SK-N-MC (cell line): ENCODE measurements around the gene RTBDN.

Experiments used
- DNase-seq: peaks from one replicate; pipeline ENCODE4 v3.0.0-alpha.2; 2011; ENCODE audit warnings: low read depth, low spot score
- H3K27ac ChIP-seq: fragments of 200-600 bp; sonication (generic); 2 replicates; pipeline ENCODE4 v1.5.1; 2016; ENCODE audit warnings: mixed run types
- H3K36me3 ChIP-seq: fragments of 200-600 bp; sonication (generic); 2 replicates; pipeline ENCODE4 v1.6.1; 2017; ENCODE audit warnings: antibody characterized with exemption, low read length, mixed read lengths; ENCODE audit not compliant: insufficient read depth
- H3K4me3 ChIP-seq: fragments of 200-600 bp; sonication (generic); 2 replicates; pipeline ENCODE4 v1.5.1; 2016
- H3K9ac ChIP-seq: fragments of 200-600 bp; sonication (generic); 2 replicates; pipeline ENCODE4 v1.8.0; 2017; ENCODE audit warnings: mixed run types, mixed read lengths; ENCODE audit not compliant: insufficient read length
- H3K9me3 ChIP-seq: fragments of 200-600 bp; sonication (generic); 2 replicates; pipeline ENCODE4 v1.6.1; 2017; ENCODE audit warnings: low read depth, mild to moderate bottlenecking, antibody characterized with exemption, low read length, moderate library complexity, mixed read lengths
- EZH2 ChIP-seq: fragments of 200-600 bp; sonication (generic); IDR thresholded peaks from one replicate; pipeline ENCODE4 v1.6.1; 2017; ENCODE audit warnings: antibody characterized with exemption
- FOXP2 ChIP-seq: optimal IDR thresholded peaks from 2 replicates; pipeline ENCODE3; 2011; ENCODE audit warnings: mild to moderate bottlenecking, moderate library complexity; ENCODE audit not compliant: insufficient read depth; ENCODE audit errors: extremely low read length, control extremely low read depth
- POLR2AphosphoS5 ChIP-seq: IDR thresholded peaks from 2 replicates; pipeline ENCODE4 v1.6.1; 2012; ENCODE audit warnings: mild to moderate bottlenecking, low read depth, low read length, borderline replicate concordance

RTBDN gene

DNA sequence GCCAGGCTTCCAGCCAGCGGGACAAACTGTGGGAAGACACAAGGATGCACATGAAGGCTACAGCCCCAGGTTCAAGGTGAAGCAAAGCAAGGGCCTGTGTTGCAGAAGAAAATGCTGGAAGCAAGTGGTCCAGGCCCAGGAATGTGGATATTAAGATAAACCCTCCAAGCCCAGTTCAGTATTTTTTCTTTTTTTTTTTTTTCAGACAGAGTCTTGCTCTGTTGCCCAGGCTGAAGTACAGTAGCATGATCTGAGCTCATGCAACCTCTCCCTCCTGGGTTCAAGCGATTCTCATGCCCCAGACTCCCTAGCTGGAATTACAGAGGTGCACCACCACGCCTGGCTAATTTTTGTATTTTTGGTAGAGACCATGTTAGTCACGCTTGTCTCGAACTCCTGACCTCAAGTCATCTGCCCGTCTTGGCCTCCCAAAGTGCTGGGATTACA, 37.2 kb downstream of the RTBDN start:
- H3K4me3 ChIP-seq = no peak overlapping the region
- no peak overlapping the region for H3K27ac ChIP-seq
- TF ChIP-seq EZH2 (no peak), POLR2AphosphoS5 (no peak), FOXP2 (no peak)
- DNase-seq = no peak
- no peaks in the 10 kb centered on the region for H3K9me3 ChIP-seq
- no peak overlapping the region for H3K9ac ChIP-seq
- H3K36me3 ChIP-seq = peaks cover 16% of the 10 kb centered on the region

DNA sequence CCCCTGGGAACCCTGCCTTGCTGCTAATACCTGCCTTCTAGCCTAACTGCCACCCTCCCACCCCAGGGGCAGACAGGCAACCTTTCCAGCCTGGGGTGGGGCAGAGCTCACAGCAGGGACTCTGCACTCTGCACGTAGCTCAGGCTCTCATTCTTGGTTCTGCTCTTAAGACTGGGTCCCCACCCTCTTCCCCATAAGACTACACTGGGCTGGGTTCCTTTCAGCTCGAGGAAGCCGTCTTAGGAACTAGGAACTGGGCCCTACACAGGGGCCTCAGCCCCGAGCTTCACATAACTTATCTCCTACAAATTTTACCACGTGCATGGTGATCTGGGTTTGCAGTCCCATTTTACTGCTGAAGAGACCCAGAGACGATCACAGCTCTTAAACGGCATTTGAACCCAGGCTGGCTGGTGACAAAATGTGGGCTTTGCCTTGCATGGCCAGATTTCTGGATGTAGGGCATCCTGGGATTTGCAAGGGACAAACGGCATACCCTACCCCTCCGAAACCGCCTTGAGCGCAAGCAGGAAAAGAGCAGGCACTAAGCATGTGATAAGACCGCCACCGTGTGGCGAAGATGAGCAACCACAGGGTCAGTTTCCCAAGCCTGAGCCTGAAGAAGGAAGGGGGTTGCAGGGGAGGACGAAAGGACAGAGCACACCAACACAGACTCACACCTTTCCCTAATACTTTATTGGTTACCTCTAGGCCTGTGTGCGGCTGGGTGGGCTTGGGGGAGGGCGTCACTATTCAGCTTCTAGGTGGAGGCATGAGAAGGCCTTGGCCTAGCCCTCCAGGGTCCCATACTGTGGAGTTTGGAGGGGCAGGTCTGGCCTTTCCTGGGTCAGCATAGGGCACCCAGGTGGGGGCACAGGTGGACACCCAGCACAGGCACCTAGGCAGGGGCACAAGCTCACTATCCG, 38.0 kb downstream of the RTBDN start:
- no peak for TF ChIP-seq EZH2
- TF ChIP-seq POLR2AphosphoS5 = peak; percentile 45; the same call in 1 of the 2 replicates
- TF ChIP-seq FOXP2 = peak; percentile 5
- H3K9me3 ChIP-seq = no peaks in the 10 kb centered on the region
- no peak for DNase-seq
- peak overlapping the region; percentile 40; the same call in 1 of the 2 replicates for H3K4me3 ChIP-seq
- H3K9ac ChIP-seq = no peak overlapping the region
- H3K36me3 ChIP-seq = peaks cover 16% of the 10 kb centered on the region
- H3K27ac ChIP-seq = no peak overlapping the region

DNA sequence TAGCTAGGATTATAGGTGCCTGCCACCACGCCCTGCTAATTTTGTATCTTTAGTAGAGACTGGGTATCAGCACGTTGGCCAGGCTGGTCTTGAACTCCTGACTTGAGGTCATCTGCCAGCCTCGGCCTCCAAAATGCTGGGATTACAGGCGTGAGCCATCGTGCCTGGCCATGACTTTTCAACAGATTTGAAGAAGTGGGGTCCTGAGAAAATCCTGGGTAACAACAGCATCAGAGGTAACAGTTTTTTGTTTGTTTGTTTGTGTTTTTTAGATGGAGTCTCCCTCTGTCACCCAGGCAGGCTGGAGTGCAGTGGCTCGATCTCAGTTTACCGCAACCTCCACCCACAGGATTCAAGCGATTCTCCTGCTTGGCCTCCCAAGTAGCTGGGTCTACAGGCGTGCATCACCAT, 39.4 kb downstream of the RTBDN start:
- Histone ChIP-seq H3K27ac (no peak overlapping the region), H3K4me3 (no peak overlapping the region), H3K36me3 (peaks cover 9% of the 10 kb centered on the region), H3K9me3 (no peaks in the 10 kb centered on the region), H3K9ac (no peak overlapping the region)
- no peak for DNase-seq
- TF ChIP-seq FOXP2 (no peak), POLR2AphosphoS5 (no peak), EZH2 (no peak)

DNA sequence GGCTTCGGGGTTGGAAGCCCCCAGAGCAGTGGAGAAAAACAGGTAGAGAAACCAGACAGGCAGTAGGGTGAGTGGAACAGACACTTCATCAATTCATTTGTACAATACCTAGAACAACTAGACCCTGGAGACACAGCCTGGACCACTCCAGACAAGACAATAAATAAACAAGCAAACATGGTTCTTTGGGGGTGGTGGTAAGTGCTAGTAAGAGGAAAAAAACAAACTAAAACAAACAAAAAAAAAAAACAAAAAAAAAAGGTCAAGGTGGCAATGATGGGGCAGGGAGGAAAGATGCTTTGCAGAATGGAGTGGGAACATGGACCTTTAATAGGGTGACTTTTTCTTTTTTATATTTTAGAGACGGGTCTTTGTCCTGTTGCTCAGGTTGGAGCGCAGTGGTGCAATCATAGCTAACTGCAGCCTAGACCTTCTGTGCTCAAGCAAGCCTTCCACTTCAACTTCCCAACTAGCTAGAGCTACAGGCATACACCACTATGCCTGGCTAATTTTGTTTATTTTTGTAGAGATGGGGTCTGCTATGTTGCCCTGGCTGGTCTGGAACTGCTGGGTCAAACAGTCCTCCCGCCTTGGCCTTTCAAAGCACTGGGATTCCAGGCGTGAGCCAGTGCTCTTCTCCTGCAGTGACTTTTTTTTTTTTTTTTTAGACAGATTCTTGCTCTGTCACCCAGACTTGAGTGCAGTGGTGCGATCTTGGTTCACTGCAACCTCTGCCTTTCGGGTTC, 40.0 kb downstream of the RTBDN start:
- H3K4me3 ChIP-seq = peak overlapping the region; percentile 97
- H3K36me3 ChIP-seq = peaks cover 2% of the 10 kb centered on the region; the same call in 1 of the 2 replicates
- H3K9me3 ChIP-seq = no peaks in the 10 kb centered on the region
- peak overlapping the region; percentile 68 for H3K9ac ChIP-seq
- no peak for TF ChIP-seq EZH2
- TF ChIP-seq POLR2AphosphoS5 = no peak
- TF ChIP-seq FOXP2 = no peak
- H3K27ac ChIP-seq = no peak overlapping the region
- no peak for DNase-seq

GRCh38 chr19:12793290-12794195, 40.8 kb downstream of the RTBDN start:
- no peaks in the 10 kb centered on the region for H3K9me3 ChIP-seq
- H3K9ac ChIP-seq = peak overlapping the region; percentile 68
- no peak for DNase-seq
- peak overlapping the region; percentile 78 for H3K27ac ChIP-seq
- peak overlapping the region; percentile 97 for H3K4me3 ChIP-seq
- no peaks in the 10 kb centered on the region for H3K36me3 ChIP-seq
- peak; percentile 80 for TF ChIP-seq POLR2AphosphoS5
- TF ChIP-seq EZH2 = no peak

DNA sequence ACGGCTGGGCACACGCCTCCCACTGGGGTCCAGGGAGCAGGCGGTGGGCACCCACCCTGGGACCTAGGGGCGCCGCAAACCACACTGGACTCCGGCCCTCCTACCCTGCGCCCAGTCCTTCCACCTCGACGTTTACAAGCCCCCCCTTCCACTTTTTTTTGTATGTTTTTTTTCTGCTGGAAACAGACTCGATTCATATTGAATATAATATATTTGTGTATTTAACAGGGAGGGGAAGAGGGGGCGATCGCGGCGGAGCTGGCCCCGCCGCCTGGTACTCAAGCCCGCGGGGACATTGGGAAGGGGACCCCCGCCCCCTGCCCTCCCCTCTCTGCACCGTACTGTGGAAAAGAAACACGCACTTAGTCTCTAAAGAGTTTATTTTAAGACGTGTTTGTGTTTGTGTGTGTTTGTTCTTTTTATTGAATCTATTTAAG, 41.5 kb downstream of the RTBDN start:
- Histone ChIP-seq H3K27ac (peak overlapping the region; percentile 78), H3K9ac (peak overlapping the region; percentile 68), H3K9me3 (no peaks in the 10 kb centered on the region), H3K4me3 (peak overlapping the region; percentile 97), H3K36me3 (no peaks in the 10 kb centered on the region)
- TF ChIP-seq FOXP2 (no peak), POLR2AphosphoS5 (no peak)
- DNase-seq = no peak

DNA sequence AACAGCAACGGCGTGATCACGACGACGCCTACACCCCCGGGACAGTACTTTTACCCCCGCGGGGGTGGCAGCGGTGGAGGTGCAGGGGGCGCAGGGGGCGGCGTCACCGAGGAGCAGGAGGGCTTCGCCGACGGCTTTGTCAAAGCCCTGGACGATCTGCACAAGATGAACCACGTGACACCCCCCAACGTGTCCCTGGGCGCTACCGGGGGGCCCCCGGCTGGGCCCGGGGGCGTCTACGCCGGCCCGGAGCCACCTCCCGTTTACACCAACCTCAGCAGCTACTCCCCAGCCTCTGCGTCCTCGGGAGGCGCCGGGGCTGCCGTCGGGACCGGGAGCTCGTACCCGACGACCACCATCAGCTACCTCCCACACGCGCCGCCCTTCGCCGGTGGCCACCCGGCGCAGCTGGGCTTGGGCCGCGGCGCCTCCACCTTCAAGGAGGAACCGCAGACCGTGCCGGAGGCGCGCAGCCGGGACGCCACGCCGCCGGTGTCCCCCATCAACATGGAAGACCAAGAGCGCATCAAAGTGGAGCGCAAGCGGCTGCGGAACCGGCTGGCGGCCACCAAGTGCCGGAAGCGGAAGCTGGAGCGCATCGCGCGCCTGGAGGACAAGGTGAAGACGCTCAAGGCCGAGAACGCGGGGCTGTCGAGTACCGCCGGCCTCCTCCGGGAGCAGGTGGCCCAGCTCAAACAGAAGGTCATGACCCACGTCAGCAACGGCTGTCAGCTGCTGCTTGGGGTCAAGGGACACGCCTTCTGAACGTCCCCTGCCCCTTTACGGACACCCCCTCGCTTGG, 42.1 kb downstream of the RTBDN start:
- H3K9ac ChIP-seq = peak overlapping the region; percentile 68
- peak overlapping the region; percentile 97 for H3K4me3 ChIP-seq
- no peaks in the 10 kb centered on the region for H3K9me3 ChIP-seq
- no peaks in the 10 kb centered on the region for H3K36me3 ChIP-seq
- DNase-seq = no peak
- TF ChIP-seq EZH2 (no peak), POLR2AphosphoS5 (no peak; the same call in 1 of the 2 replicates), FOXP2 (no peak)
- peak overlapping the region; percentile 78 for H3K27ac ChIP-seq
